Endothelial cell (in vitro differentiated cells): Measurements from ENCODE around the gene AP1B1. TPM values are rescaled to one million over a fixed set of nuclear protein-coding genes. Genes with fewer than 3 reads are reported as not detected.

Experiments used
- DNase-seq: peaks from one replicate; pipeline ENCODE4 v3.0.0; 2021; ENCODE audit warnings: low spot score
- H3K27ac Mint-ChIP-seq: one replicate; pipeline ENCODE4 v1.8.0; 2021; ENCODE audit warnings: mixed read lengths, inconsistent platforms; ENCODE audit not compliant: unreplicated experiment
- H3K27me3 Mint-ChIP-seq: one replicate; pipeline ENCODE4 v1.8.0; 2021; ENCODE audit warnings: mild to moderate bottlenecking, moderate library complexity, mixed read lengths, inconsistent platforms; ENCODE audit not compliant: unreplicated experiment
- H3K36me3 Mint-ChIP-seq: one replicate; pipeline ENCODE4 v1.8.0; 2021; ENCODE audit warnings: mild to moderate bottlenecking, low read depth, mixed read lengths, inconsistent platforms; ENCODE audit not compliant: unreplicated experiment
- H3K4me1 Mint-ChIP-seq: one replicate; pipeline ENCODE4 v1.8.0; 2021; ENCODE audit warnings: mild to moderate bottlenecking, mixed read lengths, inconsistent platforms; ENCODE audit not compliant: unreplicated experiment
- H3K4me3 Mint-ChIP-seq: one replicate; pipeline ENCODE4 v1.8.0; 2021; ENCODE audit warnings: mild to moderate bottlenecking, mixed read lengths, inconsistent platforms; ENCODE audit not compliant: unreplicated experiment
- H3K9me3 Mint-ChIP-seq: one replicate; pipeline ENCODE4 v1.8.0; 2021; ENCODE audit warnings: mixed read lengths, inconsistent platforms; ENCODE audit not compliant: unreplicated experiment
- total RNA-seq: library from RNA; stranded (reverse); fragmentation: NEBNext Ultra II Directional; extraction: Animal tissue kit (Norgen Biotek cat#: 25700); gene quantifications from one replicate; pipeline ENCODE4 v1.2.1, GENCODE V29; 2021; ENCODE audit not compliant: unreplicated experiment
- TF ChIP-seq, protein P1 (sequence below): fragments of 200-600 bp; sonication (generic); IDR thresholded peaks from one replicate; pipeline ENCODE4 v1.5.0; 2021; ENCODE audit warnings: antibody characterized with exemption; ENCODE audit not compliant: unreplicated experiment

AP1B1 gene
- total RNA-seq, 1 donor from 2014 or later = 316 TPM

DNA sequence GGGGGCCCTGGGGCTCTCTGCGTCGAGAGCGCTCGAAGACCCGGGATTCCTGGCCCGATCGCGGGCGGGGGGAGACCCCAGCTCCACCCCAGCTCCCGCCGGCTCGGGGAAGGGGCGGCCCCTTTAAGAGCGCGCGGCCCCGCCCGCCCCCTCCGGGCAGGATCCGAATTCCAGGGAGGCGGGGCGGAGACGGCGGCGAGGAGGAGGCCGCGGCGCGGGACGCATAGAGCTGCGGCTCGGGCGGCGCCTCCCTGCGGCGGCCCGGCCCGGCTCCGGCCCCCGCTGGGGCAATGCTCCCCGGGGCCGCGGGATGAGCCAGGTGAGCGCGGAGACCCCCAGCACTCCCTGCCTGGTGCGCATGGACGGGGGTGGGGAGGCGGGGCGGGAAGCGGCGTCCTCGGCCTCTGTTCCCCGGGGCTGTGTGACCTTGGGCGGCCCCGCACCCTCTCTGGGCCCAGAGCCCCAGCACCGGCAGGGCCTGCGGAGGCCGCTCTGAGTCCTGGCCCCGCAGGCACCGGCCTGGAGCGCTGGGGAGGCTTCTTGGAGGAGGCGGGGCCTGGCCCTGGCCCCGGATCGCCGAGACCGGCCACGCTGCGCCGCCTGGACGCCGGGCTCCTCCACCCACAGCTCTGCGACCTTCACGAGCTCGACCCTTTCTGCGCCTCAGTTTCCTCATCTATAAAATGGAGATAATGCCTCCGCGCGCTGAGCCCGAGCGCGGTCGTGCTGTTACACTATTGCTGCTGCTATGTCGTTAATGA lies 81.4 kb downstream of the AP1B1 start:
- peaks cover 14% of the 10 kb centered on the region for H3K36me3 Mint-ChIP-seq
- H3K9me3 Mint-ChIP-seq = no peaks in the 10 kb centered on the region
- TF ChIP-seq, protein P1, sequence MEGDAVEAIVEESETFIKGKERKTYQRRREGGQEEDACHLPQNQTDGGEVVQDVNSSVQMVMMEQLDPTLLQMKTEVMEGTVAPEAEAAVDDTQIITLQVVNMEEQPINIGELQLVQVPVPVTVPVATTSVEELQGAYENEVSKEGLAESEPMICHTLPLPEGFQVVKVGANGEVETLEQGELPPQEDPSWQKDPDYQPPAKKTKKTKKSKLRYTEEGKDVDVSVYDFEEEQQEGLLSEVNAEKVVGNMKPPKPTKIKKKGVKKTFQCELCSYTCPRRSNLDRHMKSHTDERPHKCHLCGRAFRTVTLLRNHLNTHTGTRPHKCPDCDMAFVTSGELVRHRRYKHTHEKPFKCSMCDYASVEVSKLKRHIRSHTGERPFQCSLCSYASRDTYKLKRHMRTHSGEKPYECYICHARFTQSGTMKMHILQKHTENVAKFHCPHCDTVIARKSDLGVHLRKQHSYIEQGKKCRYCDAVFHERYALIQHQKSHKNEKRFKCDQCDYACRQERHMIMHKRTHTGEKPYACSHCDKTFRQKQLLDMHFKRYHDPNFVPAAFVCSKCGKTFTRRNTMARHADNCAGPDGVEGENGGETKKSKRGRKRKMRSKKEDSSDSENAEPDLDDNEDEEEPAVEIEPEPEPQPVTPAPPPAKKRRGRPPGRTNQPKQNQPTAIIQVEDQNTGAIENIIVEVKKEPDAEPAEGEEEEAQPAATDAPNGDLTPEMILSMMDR = no peak
- H3K27me3 Mint-ChIP-seq = peaks cover 18% of the 10 kb centered on the region
- peak overlapping the region; percentile 82 for H3K27ac Mint-ChIP-seq
- DNase-seq = peak; percentile 85
- peak overlapping the region; percentile 97 for H3K4me3 Mint-ChIP-seq
- H3K4me1 Mint-ChIP-seq = peaks cover 20% of the 10 kb centered on the region

DNA sequence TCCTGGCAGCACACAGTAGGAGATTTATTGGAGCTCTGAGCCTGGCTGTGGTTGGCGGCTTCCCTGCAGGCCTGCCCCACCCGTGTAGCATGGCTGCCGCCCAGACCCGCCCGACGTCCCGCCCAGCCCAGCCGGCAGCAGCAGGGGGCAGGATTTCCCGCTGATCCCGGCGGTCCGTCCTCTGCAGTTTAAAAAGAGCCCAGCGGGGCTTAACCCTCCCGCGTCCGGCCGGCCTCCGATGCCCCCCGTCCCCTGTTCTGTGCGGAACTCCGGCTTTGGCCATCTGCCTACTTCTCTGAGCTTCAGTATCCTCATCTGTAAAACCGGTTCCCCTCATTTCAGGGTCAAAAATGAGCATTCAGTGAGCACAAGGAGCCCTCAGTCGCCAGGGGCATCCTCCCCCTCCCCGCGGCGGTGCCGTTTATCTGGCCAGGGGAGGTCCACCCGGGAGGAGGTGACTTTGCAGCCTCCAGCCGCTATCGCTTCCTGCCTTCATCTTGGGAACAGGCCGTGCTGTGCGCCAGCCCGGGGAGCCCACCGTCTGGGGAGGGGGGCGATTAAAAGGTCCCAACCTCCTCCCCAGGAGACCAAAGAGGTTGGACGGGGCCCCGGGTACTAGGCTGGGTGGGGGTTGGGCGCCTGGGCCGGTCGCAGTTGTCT lies 82.1 kb downstream of the AP1B1 start, which contains the start of gene GAS2L1:
GAS2L1 (plus strand) TSS at position 476 of the 660 bp plus-strand sequence. CDS start 1,456 bp downstream, outside the sequence.
- Mint-ChIP-seq H3K27ac (peak within 1 kb of the TSS; percentile 82), H3K4me3 (peak within 1 kb of the TSS; percentile 97), H3K36me3 (peaks cover 12% of the 10 kb centered on the region), H3K27me3 (peaks cover 19% of the 10 kb centered on the region), H3K9me3 (no peaks in the 10 kb centered on the region), H3K4me1 (peaks cover 20% of the 10 kb centered on the region)
- TF ChIP-seq, protein P1 = peak; percentile 60
- DNase-seq = peak; percentile 88

DNA sequence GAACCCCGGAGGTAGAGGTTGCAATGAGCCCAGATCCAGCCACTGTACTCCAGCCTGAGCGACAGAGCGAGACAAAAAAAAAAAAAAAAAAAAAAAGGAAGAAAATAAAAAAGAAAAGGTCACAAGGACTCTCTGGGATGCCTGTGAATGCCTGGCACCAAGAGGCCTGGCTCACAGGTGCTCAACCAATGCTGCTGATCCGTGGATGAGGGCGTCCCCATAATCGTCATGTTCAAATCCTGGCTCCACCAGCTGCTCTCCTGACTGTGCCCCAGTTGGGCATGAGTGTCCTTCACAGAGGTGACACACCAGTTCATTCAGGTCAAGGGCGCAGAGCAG lies 82.6 kb downstream of the AP1B1 start:
- no peak for DNase-seq
- peak overlapping the region; percentile 68 for H3K27ac Mint-ChIP-seq
- TF ChIP-seq, protein P1 = no peak

DNA sequence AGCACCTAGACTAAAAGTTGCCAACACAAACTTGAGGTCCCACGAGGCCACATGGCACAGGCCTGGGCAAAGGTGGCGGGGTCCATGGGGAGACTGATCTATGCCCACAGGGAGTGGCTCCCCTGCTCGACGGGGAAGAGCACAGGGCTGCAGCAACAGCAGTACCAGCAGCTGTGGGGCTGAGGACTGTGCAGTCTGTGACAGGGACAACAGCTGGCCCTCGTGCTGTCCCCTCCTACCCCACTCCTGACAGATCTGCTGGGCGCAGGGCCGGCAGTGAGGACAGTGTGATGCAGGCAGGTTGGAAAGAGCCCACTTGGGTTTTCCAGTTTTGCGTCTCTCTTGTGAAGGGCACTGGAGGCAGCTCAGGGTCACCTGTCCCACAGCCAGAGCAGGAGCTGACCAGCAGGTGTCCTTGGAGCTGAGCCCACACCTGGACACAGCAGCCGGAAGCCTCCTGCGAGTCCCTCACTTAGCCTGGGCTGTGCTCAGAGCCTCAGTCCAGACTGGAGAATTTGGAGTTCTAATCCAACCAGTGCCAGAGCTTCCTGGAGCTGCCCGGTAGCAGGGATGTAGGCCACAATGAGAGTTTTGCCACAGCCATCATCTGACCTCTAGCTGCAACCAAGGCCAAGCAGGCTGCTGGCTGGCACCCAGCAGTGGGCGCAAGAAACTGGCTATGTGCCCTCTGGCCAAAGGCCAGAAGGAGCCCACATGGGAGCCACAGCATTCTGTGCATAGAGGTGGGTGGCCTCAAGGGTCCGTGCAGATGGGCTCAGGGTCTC lies 85.5 kb downstream of the AP1B1 start:
- peaks cover 21% of the 10 kb centered on the region for H3K27me3 Mint-ChIP-seq
- no peak overlapping the region for H3K27ac Mint-ChIP-seq
- H3K36me3 Mint-ChIP-seq = peaks cover 38% of the 10 kb centered on the region
- H3K4me3 Mint-ChIP-seq = no peak overlapping the region
- TF ChIP-seq, protein P1 = no peak
- no peak for DNase-seq
- H3K9me3 Mint-ChIP-seq = no peaks in the 10 kb centered on the region
- peaks cover 24% of the 10 kb centered on the region for H3K4me1 Mint-ChIP-seq

More for the DNA sequence above, 82.6 kb downstream of the AP1B1 start:
- Mint-ChIP-seq H3K4me1 (peaks cover 22% of the 10 kb centered on the region), H3K36me3 (peaks cover 17% of the 10 kb centered on the region), H3K27me3 (peaks cover 20% of the 10 kb centered on the region), H3K9me3 (no peaks in the 10 kb centered on the region), H3K4me3 (peak overlapping the region; percentile 81)
